ENCODE data around the gene LNX2. TPM values are rescaled to one million over a fixed set of nuclear protein-coding genes. Genes with fewer than 3 reads are reported as not detected.

The LNX2 gene
- total RNA-seq, 6 experiments from 2014 or later, result 3.9 to 5.3 (median 5.2) TPM

DNA sequence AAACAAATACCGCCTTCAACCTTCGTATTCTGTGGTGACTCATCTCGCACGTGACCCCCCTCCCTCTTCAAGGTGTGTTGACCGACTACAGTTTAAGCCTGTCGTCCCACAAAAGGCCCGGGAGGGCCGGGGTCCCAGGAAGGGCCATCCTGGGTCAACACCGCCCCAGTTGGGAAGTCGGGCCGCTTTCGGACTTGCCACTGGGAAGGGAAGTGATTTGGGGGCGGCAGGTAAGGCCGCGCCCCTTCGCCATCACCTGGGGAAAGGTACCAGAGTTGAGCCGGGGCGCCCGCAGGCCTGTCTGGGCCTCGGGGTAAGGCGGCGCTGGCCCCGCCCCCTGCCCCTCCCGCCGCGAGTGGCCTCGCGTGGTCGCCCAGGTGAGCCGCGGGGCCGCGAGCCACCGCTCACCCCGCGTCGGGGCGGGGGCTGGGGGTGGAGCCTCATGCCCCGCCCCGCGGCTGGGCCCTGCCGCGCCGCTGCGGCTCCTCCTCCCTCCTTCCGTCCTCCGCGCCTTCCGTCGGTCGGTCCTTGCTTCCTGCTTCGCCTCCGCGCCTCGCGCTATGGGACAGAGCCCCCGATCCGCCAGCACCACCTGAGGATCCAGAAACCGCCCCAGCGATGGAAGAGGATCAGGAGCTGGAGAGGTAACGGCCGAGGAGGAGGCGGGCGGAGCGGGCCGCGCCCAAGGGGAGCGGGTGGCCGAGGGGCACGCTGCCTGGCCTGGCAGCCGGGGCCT is 1.2 kb upstream of the LNX2 start, which contains the start of gene POLR1D:
TSS of gene POLR1D (plus strand) at position 527 of the 736 bp plus-strand sequence. CDS start at position 619, 92 bp downstream.
- TF ChIP-seq, protein P1, sequence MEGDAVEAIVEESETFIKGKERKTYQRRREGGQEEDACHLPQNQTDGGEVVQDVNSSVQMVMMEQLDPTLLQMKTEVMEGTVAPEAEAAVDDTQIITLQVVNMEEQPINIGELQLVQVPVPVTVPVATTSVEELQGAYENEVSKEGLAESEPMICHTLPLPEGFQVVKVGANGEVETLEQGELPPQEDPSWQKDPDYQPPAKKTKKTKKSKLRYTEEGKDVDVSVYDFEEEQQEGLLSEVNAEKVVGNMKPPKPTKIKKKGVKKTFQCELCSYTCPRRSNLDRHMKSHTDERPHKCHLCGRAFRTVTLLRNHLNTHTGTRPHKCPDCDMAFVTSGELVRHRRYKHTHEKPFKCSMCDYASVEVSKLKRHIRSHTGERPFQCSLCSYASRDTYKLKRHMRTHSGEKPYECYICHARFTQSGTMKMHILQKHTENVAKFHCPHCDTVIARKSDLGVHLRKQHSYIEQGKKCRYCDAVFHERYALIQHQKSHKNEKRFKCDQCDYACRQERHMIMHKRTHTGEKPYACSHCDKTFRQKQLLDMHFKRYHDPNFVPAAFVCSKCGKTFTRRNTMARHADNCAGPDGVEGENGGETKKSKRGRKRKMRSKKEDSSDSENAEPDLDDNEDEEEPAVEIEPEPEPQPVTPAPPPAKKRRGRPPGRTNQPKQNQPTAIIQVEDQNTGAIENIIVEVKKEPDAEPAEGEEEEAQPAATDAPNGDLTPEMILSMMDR (IDR thresholded peaks at IDR 0.05), result no peak
- Mint-ChIP-seq H3K9me3 (no peaks in the 10 kb centered on the region), H3K27me3 (ENCODE audit: insufficient read depth) (peaks cover 3% of the 10 kb centered on the region), H3K36me3 (ENCODE audit: low read depth) (peaks cover 28% of the 10 kb centered on the region), H3K4me1 (ENCODE audit: low read depth) (peaks cover 53% of the 10 kb centered on the region), H3K4me3 (peak within 1 kb of the TSS; percentile 97), H3K27ac (peak within 1 kb of the TSS; percentile 84)
- DNase-seq, result peak; percentile 38

DNA sequence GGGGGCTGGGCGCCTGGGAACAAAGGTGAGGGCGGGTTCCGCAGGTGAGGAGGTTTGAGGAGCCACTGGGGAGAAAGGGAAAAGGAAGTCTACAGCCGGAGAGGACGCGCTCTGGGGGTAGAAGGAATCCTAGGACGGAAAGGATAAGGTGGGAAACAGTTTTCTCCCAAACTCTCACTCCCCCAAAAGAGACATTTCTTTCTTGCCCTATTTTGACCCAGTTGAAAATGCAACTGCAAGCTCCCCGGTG is 712 bp upstream of the LNX2 start:
- peak overlapping the region; percentile 75 for H3K27ac Mint-ChIP-seq
- TF ChIP-seq, protein P1 (IDR thresholded peaks at IDR 0.05), result no peak
- H3K27me3 Mint-ChIP-seq (ENCODE audit: insufficient read depth), result peaks cover 3% of the 10 kb centered on the region
- H3K4me1 Mint-ChIP-seq (ENCODE audit: low read depth), result peaks cover 53% of the 10 kb centered on the region
- H3K9me3 Mint-ChIP-seq, result no peaks in the 10 kb centered on the region
- peaks cover 28% of the 10 kb centered on the region for H3K36me3 Mint-ChIP-seq (ENCODE audit: low read depth)
- peak overlapping the region; percentile 97 for H3K4me3 Mint-ChIP-seq
- no peak for DNase-seq

DNA sequence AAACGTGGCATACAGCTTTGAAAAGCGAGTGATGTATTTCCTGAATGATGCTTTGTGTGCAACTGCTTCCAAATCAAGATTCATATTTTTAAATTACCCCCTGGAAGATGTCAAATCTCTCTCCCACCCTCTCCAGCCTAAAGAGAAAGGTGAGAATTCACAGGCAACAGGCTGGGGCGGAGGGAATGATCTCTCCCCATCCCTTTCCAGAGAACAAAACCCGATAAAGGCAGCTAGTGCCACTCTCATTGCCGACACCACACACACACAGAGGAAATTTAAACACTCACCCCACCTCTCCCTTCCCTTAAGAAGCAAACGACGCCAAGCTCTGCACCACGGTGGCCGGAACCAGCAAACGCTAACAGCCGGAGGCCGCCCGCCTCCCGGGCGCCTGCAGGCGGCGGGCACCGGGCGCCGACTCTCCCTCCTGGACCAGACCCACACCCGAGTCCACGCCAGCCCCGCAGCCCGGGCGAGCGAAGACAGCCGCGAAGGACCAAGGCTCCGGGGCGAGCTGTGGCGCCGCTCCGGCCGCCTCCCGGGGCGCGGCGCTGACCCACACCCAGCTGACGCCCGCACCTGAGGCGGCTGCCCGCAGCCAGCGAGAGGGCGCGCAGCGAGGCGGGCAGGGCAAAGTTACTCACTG is 477 bp downstream of the LNX2 start:
- peak; percentile 39 for DNase-seq
- Mint-ChIP-seq H3K27ac (peak overlapping the region; percentile 87), H3K9me3 (0 out of 2 replicates have a peak, but pooled peaks cover 2% of the 10 kb centered on the region), H3K4me1 (ENCODE audit: low read depth) (peaks cover 43% of the 10 kb centered on the region), H3K36me3 (ENCODE audit: low read depth) (peaks cover 23% of the 10 kb centered on the region), H3K27me3 (ENCODE audit: insufficient read depth) (peaks cover 3% of the 10 kb centered on the region; the same call in 1 of the 2 replicates), H3K4me3 (peak overlapping the region; percentile 97)
- TF ChIP-seq, protein P1 (IDR thresholded peaks at IDR 0.05), result peak; percentile 54; the same call in 1 of the 2 replicates

DNA sequence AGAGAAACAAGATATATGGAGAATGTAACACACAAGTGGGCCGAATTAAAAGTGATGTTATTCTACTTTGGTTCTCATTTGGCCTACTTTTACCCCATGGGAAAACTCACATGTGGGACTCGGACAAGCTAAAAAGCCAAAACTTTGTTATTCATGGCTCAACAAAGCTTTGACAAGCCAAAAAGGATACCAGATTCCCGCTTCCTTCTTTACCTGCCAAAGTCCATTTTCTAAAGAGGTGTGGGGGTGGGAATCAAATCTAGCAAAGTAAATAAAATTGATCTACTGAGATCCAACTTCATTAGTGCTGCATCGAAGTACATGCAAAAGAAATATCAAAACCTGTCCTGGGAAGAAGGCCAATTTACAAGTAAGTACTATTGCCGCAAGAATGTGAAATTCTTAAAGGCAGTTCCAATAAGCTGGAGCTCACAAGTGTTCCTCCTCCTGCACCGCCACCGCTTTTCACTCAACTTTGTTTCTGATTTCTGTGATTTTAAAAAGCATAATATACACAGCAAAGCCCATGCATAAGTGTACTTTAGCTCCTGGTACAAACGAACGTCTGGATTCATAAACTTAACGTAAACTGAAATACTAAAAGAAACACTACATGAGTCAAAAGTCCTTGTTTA is 1.1 kb downstream of the LNX2 start:
- TF ChIP-seq, protein P1 (IDR thresholded peaks at IDR 0.05), result no peak
- H3K4me3 Mint-ChIP-seq, result peak overlapping the region; percentile 97

DNA sequence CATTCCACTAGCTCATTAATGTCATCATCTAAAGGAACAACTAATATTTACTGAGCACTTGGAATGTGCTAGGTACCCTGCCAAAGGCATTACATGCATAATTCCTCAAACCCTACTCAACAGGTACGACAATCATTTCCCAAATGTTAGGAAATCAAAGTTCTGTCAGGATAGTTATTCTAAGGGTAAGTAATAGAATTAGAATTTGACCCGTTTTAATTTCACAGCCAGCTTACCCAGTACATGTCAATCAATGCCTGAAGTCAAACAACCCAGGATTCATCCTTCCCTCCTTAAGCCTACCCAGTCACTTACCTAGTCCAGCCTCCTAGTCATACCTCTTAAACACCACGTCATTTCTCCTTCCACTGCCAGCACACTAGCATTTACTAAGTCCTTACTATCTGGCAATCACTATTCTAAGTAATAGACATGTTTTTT is 2.4 kb downstream of the LNX2 start:
- Mint-ChIP-seq H3K4me1 (ENCODE audit: low read depth) (peaks cover 29% of the 10 kb centered on the region), H3K4me3 (no peak overlapping the region), H3K27ac (no peak overlapping the region), H3K27me3 (ENCODE audit: insufficient read depth) (peaks cover 3% of the 10 kb centered on the region), H3K9me3 (peaks cover 10% of the 10 kb centered on the region; the same call in 1 of the 2 replicates), H3K36me3 (ENCODE audit: low read depth) (peaks cover 16% of the 10 kb centered on the region)
- TF ChIP-seq, protein P1 (IDR thresholded peaks at IDR 0.05), result no peak
- DNase-seq, result no peak

More for the DNA sequence above, 1.1 kb downstream of the LNX2 start:
- Mint-ChIP-seq H3K4me1 (ENCODE audit: low read depth) (peaks cover 42% of the 10 kb centered on the region), H3K27ac (peak overlapping the region; percentile 87), H3K36me3 (ENCODE audit: low read depth) (peaks cover 26% of the 10 kb centered on the region), H3K27me3 (ENCODE audit: insufficient read depth) (peaks cover 3% of the 10 kb centered on the region; the same call in 1 of the 2 replicates), H3K9me3 (peaks cover 9% of the 10 kb centered on the region; the same call in 1 of the 2 replicates)
- DNase-seq, result no peak

Data from HFFc6 (cell line).